ENCODE data around the gene AAK1.

DNA sequence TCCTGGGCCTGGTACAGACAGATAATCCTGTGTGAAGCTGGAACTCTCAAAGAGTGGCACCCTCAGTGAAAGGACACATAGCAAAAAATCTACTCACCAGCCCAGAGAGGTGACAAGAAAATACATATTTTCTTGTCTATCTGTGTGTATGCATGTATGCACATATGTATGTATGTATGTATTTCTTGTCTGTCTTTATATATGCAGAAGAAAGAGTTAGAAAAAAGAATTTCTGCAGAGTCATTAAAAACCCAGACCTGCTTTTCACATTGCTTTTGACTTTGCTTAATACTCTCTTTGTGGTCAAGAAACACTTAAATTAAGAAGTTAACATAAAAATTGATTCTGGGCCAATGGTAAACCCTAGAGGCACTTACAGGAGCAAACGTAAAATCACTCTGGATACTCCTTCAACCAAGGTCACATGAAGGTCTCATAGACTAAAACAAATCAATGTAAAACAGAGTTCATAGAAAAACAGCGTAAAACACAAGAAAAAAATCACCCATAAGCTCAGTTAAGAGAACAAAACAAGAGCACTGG, 16.5 kb upstream of the AAK1 start:
- TF ChIP-seq POLR2AphosphoS5 (IDR thresholded peaks at IDR 0.05), result no peak
- no peak for TF ChIP-seq POLR2A (IDR thresholded peaks at IDR 0.05)

All from breast epithelium (tissue), 3 donors.